Stimulated activated naive CD8-positive, alpha-beta T cell treated with anti-CD3 and anti-CD28 coated beads, Interleukin-15, Interleukin-2, amounts not matched to agents 100 ng/mL and 50 ng/mL, for 24 hours (primary cell): ENCODE results near the gene C1orf174.
A peak's percentile ranks its signal among the peaks of the same experiment; 100 is the strongest.

Source experiments
- H3K27ac Mint-ChIP-seq: one replicate; pipeline ENCODE4 v1.8.0; 2021; ENCODE audit warnings: mild to moderate bottlenecking, mixed read lengths
- H3K27me3 Mint-ChIP-seq: one replicate; pipeline ENCODE4 v1.8.0; 2021; ENCODE audit warnings: mixed read lengths
- H3K36me3 Mint-ChIP-seq: one replicate; pipeline ENCODE4 v1.8.0; 2021; ENCODE audit warnings: low read depth, mixed read lengths
- H3K4me1 Mint-ChIP-seq: one replicate; pipeline ENCODE4 v1.8.0; 2021; ENCODE audit warnings: low read depth, mixed read lengths
- H3K4me3 Mint-ChIP-seq: one replicate; pipeline ENCODE4 v1.8.0; 2021; ENCODE audit warnings: mild to moderate bottlenecking, mixed read lengths
- H3K9me3 Mint-ChIP-seq: one replicate; pipeline ENCODE4 v1.8.0; 2021; ENCODE audit warnings: mixed read lengths

C1orf174 gene

DNA sequence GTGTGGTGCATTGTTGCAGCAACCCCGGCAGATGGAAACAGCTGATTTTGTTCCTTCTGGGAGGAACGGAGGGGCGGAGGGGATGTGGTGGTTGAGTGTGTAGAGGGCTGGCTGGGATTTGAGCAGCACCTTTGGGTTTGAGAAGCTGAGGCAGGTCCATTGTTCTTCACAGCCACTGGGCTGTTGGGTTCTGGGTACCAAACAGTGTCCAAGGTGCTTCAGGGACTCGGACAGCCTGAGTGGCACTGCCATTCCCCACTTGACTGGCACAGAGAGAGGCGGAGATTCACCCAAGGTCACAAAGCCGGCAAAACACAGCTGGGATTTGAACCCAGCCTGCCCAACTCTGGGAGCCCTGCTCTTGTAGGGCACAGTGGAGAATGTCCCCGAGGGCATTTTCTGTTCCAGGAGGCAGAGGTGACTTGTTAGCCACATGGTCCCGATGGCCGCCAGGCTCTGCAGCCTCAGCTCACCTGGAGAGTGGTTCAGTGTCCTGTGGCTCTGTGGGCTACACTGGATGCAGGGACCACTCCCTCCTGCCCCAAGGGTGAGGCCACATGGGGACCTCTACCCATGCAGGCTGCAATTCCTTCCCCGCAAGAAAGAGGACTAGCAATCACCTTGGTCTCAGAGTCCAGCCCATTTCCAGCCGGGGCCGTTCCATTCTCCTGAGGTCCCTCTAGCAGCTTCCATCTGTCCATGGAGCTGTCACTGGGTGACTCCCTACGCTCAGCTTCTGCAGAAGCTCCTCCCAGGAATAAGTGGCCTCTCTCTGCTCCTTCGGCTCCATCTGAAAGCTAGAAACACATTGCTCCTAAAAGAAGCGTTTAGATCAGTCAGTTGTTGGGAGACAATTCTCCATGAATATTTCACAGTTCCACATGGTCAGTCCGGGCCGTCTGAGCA, 31.2 kb upstream of the C1orf174 start:
- Mint-ChIP-seq H3K9me3 (peaks cover 14% of the 10 kb centered on the region), H3K4me1 (no peaks in the 10 kb centered on the region), H3K27ac (no peak overlapping the region), H3K27me3 (peaks cover 18% of the 10 kb centered on the region), H3K4me3 (no peak overlapping the region), H3K36me3 (no peaks in the 10 kb centered on the region)

DNA sequence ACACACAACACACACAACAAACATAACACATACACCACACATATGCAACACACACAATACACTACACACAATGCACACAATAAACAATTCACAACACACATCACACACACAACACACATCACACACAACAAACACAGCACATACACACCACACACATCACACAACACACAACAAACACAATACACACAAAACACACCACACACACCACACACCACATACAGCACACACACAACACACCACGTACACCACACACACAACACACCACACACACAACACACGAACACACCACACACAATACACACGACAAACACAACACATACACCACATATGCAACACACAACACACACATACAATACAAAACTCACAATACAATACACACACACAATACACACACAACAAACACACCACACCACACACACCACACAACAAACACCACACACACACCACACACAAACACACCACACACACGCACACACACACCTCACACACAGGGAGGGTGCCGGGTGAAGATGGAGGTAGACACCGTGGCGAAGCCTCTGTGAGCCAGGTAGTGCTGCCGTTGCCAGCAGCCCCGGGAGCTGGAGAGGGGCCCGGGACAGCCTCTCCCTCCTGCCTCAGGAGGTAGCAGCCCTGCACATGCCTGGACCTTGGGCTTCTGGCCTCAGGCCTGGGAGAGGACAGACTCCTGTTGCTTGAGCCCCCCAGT, 30.4 kb upstream of the C1orf174 start:
- peaks cover 14% of the 10 kb centered on the region for H3K9me3 Mint-ChIP-seq
- no peak overlapping the region for H3K4me3 Mint-ChIP-seq
- no peak overlapping the region for H3K27ac Mint-ChIP-seq
- no peaks in the 10 kb centered on the region for H3K36me3 Mint-ChIP-seq
- no peaks in the 10 kb centered on the region for H3K4me1 Mint-ChIP-seq
- peaks cover 19% of the 10 kb centered on the region for H3K27me3 Mint-ChIP-seq

DNA sequence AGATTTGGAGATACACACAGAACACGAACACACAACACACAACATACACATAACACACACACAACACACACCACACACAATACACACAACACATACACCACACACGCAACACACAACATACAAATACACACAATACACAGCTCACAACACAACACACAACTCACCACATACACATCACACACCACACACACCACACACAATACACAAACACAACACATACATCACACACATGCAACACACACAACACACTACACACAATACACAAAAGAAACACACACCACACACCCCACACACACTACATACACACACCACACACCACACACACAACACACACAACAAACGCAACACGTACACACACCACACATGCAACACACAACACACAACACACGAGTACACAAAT, 29.1 kb upstream of the C1orf174 start:
- Mint-ChIP-seq H3K36me3 (no peaks in the 10 kb centered on the region), H3K9me3 (peaks cover 14% of the 10 kb centered on the region), H3K4me1 (no peaks in the 10 kb centered on the region), H3K27me3 (peaks cover 13% of the 10 kb centered on the region), H3K4me3 (peak overlapping the region; percentile 6), H3K27ac (peak overlapping the region; percentile 45)

DNA sequence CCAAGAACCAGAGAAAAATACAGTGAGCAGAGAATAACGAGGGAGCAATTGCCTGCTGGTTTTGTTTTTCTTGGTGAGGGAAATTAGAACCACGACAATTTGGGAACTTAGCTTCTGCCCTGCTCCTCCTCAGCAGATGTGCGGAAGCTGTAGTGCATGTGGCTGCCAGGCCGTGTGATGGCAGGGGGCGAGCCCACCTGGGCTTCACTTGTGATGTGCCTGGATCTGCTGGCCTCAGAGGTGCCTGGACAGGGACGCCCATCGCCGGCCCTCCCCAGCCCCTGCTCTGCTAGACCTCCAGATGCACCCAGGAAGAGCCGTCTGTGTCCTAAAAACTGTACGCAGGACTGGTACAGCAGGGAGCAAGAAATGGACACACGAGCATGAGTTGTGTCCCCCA, 28.5 kb upstream of the C1orf174 start:
- H3K9me3 Mint-ChIP-seq = peaks cover 14% of the 10 kb centered on the region
- H3K27me3 Mint-ChIP-seq = peaks cover 10% of the 10 kb centered on the region
- no peaks in the 10 kb centered on the region for H3K4me1 Mint-ChIP-seq
- no peak overlapping the region for H3K4me3 Mint-ChIP-seq
- H3K27ac Mint-ChIP-seq = no peak overlapping the region
- H3K36me3 Mint-ChIP-seq = no peaks in the 10 kb centered on the region

DNA sequence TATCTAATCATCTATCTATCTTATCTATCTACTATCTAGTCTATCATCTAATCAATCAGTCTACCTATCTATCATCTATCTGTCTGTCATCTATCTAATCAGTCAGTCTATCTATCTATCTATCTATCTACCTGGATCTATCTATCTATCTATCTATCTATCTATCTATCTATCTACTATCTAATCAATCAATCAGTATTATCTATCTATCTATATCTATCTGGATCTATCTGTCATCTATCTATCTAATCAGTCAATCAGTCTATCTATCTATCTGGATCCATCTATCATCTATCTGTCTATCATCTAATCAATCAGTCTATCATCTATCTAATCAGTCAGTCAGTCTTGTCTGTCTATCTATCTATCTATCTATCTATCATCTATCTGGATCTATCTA, 26.9 kb upstream of the C1orf174 start:
- Mint-ChIP-seq H3K4me3 (no peak overlapping the region), H3K9me3 (peaks cover 14% of the 10 kb centered on the region), H3K4me1 (peaks cover 8% of the 10 kb centered on the region), H3K27me3 (peaks cover 10% of the 10 kb centered on the region), H3K36me3 (no peaks in the 10 kb centered on the region), H3K27ac (no peak overlapping the region)

DNA sequence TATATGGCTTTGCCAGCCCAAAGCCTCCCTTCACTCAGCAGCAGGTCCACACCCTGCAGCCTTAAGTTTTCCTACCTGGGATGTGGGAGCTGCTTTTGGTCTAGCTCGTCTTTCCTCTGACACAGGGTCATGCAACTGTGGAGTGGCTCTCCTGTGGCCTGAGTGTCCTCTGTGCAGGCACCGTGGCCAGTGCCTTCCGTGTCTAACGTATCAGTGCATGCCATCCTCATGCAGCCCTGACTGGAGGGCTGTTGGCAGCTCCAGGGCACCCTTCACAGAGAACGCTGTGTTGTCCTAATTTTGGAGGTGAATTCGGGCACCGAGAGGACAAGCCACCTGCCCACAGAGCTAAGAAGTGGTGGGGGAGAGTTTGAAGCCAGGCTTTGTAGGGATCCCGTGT, 25.7 kb upstream of the C1orf174 start:
- Mint-ChIP-seq H3K9me3 (peaks cover 14% of the 10 kb centered on the region), H3K36me3 (no peaks in the 10 kb centered on the region), H3K27ac (no peak overlapping the region), H3K4me1 (peaks cover 8% of the 10 kb centered on the region), H3K4me3 (no peak overlapping the region), H3K27me3 (peaks cover 10% of the 10 kb centered on the region)

DNA sequence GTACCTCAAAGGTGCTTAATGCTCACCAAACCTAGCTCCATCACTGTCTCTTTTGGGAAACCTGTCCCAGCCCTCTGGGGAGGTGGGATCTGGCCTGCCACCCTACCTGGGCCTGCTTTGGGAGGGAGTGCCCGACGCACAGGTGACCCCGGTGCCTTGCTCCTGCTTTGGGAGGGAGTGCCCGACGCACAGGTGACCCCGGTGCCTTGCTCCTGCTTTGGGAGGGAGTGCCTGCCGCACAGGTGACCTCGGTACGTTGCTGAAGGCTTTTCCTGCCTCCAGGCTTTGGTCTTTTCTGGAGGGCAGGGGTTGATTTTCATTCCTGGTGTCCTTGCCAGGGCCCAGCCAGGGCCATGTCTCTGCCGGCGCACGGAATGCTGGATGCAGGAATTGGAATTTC, 25.2 kb upstream of the C1orf174 start:
- no peak overlapping the region for H3K4me3 Mint-ChIP-seq
- H3K27ac Mint-ChIP-seq = no peak overlapping the region
- H3K36me3 Mint-ChIP-seq = no peaks in the 10 kb centered on the region
- H3K27me3 Mint-ChIP-seq = peaks cover 10% of the 10 kb centered on the region
- peaks cover 11% of the 10 kb centered on the region for H3K9me3 Mint-ChIP-seq
- peaks cover 8% of the 10 kb centered on the region for H3K4me1 Mint-ChIP-seq

DNA sequence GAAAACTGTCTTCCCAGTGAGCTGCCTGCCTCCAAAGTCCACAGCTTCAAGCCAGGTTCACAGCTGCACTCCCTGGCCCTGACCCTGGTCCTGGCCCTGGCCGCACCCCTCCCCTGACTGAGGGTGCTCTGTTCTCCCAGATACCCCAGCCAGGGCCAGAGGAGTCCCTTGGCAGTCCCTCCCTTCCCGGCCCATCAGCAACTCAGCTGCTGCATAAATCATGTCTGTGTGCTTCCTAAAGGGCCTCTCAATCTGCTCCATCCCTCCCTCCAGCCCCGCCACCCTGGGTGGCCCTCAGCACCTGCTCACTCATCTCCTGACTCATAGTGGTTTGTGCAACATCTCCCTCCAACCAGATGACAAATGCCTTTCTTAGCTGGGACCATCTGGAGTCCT, 24.8 kb upstream of the C1orf174 start:
- Mint-ChIP-seq H3K27me3 (peaks cover 10% of the 10 kb centered on the region), H3K4me1 (peaks cover 8% of the 10 kb centered on the region), H3K4me3 (no peak overlapping the region), H3K27ac (no peak overlapping the region), H3K9me3 (peaks cover 7% of the 10 kb centered on the region), H3K36me3 (no peaks in the 10 kb centered on the region)

DNA sequence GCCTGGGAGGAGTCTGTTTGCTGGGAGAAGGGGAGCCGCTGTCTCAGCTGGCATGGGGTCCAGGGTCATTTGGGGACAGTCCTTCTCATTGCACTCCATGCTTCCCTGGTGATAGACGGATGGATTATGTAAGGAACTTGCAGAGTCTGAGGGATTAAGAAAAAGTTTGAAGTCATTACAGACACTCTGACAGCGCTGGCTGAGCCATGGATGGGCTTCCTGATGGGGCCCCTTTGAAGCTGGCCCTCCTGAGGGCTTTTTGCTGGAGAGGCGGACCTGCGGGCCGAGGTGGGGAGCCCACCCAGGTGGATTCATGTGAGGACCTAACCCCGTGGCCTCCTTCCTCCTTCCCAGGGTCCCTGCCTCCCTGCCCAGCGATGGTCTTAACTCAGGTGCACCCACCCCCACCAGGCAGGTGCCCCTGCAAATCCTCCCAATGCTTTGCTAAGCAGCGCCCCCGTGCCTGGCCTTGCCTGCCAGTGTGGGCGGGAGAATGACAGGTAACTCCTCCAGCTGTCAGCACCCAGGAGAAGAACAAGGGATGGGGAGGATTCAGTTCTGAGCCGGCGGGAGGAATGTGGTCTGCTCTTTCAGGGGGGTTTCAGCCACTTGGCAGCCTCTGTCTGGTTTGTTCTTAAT, 24.2 kb upstream of the C1orf174 start:
- Mint-ChIP-seq H3K9me3 (peaks cover 4% of the 10 kb centered on the region), H3K4me3 (no peak overlapping the region), H3K4me1 (peaks cover 8% of the 10 kb centered on the region), H3K27me3 (peaks cover 10% of the 10 kb centered on the region), H3K27ac (no peak overlapping the region), H3K36me3 (no peaks in the 10 kb centered on the region)

DNA sequence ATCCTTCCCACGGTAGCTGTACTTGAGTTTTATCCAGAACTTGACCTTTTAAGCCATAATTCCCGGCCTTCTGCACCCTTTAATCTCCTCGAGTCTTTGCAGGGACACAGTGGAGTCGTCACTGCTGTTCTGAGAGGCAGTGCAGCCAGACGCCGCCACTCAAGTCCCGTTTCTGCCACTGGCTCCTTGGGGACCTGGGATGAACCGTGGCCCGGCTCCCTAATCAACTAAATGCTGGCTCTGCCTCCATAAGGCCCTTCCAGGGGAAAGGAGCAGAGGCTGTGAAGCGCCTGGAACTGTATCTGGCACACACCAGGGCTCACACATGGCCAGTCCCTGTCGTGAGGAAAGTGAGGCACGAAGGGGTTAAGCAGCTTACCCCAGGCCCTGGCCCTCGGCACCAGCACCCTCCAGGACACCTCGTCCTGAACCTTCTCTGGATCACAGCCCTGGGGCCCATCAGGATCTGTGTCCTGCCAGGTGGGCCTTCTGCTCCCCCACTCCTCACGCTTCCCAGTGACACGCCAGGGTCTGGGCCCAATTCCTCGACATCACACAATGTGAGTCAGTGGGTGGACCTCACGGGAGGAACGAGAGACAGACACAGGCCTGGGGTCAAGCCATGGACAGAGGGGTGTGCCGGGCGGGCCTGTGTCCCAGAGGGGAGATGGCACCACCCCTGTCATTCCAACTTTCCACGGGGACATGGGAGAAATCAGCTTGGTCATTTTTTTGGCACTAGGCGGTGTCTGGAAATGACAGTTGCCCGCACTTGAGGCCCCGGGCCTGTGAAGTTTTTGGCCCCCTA, 23.5 kb upstream of the C1orf174 start:
- Mint-ChIP-seq H3K4me1 (peaks cover 8% of the 10 kb centered on the region), H3K4me3 (no peak overlapping the region), H3K36me3 (no peaks in the 10 kb centered on the region), H3K27me3 (peaks cover 10% of the 10 kb centered on the region), H3K27ac (no peak overlapping the region), H3K9me3 (no peaks in the 10 kb centered on the region)

DNA sequence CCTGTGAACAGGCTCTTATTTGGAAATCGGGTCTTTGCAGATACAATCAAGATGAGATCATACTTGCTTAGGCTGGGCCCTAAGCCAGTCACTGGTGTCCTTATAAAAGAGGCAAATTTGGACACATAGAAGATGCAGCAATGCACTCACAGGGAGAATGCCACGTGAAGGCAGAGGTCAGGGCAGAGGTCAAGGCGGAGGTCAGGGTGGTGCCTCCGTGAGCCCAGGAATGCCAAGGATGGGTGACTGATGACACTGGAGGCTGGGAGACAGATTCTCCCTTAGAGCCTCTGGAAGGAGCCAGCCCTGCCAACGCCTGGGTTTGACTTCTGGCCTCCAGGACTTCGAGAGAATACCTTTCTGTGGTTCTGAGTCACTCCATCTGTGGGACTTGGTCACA, 22.8 kb upstream of the C1orf174 start:
- H3K4me1 Mint-ChIP-seq = peaks cover 8% of the 10 kb centered on the region
- no peaks in the 10 kb centered on the region for H3K9me3 Mint-ChIP-seq
- no peak overlapping the region for H3K4me3 Mint-ChIP-seq
- no peak overlapping the region for H3K27ac Mint-ChIP-seq
- peaks cover 10% of the 10 kb centered on the region for H3K27me3 Mint-ChIP-seq
- H3K36me3 Mint-ChIP-seq = no peaks in the 10 kb centered on the region

DNA sequence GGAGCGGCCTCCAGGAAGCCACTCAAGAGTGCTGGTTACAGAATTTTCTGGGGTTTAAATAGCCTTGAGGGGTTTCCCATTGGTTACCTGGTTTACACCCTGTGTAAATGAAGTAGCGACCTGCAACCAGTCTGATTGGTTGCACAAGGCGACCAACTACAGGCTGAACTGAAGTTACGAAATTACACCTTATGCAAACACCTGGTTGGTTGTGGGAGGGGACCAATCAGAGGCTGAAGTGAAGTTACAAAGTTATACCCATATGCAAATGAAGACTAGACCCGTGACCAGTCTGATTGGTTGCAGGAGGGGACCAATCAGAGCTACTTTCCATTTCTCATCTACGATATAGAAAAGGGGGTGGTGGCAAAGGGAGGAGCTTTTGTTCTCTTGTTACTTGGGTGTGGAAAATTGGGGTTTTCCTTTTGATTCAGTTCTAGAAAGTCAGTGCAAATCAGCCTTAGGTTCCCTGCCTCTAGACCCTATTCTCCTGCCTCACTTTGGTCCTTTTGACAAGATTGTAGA, 22.2 kb upstream of the C1orf174 start:
- Mint-ChIP-seq H3K4me1 (peaks cover 8% of the 10 kb centered on the region), H3K27ac (no peak overlapping the region), H3K36me3 (no peaks in the 10 kb centered on the region), H3K27me3 (peaks cover 10% of the 10 kb centered on the region), H3K4me3 (no peak overlapping the region), H3K9me3 (no peaks in the 10 kb centered on the region)

DNA sequence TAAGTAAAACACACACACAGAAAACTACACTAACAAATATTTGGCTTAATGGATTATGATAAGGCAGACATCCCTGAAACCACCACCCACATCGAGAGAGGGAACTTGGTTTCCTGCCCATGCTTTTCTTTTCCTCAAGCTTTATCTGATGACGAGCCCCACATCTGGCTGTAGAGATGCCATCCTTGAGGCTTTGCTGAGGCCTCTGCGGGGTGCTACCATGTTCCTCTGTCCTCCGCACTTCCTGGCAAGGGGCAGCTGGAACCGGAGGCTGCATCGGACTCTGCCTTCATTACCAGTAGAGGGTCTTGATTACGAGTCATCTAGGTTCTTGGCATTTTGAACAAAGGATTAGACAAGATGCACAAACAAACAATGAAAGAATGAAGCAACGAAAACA, 21.7 kb upstream of the C1orf174 start:
- Mint-ChIP-seq H3K9me3 (no peaks in the 10 kb centered on the region), H3K36me3 (no peaks in the 10 kb centered on the region), H3K27me3 (peaks cover 6% of the 10 kb centered on the region), H3K27ac (no peak overlapping the region), H3K4me3 (no peak overlapping the region), H3K4me1 (peaks cover 8% of the 10 kb centered on the region)

DNA sequence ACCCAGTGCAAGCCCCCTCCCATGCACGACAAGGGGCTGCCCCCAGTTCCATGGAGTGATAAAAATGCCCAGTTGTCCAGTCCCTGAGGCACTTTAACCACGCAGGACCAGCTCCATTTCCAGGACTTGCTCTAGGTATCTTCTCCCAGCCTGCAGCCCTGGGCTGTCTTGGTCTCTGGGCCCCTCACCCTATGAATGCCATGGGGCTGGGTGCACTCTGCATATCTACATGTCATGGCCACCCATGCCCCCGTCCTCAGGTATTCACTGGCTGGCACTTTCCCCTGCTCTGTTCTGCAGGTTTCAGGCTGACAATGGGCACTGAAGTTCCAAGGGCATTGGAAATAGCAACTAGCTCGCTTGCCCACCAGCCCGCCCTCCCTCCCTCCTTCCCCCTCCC, 19.6 kb upstream of the C1orf174 start:
- H3K27me3 Mint-ChIP-seq = no peaks in the 10 kb centered on the region
- H3K4me3 Mint-ChIP-seq = no peak overlapping the region
- H3K9me3 Mint-ChIP-seq = no peaks in the 10 kb centered on the region
- no peak overlapping the region for H3K27ac Mint-ChIP-seq
- no peaks in the 10 kb centered on the region for H3K36me3 Mint-ChIP-seq
- peaks cover 8% of the 10 kb centered on the region for H3K4me1 Mint-ChIP-seq
